Cerebellar cortex (tissue), 1 donor: ENCODE results near the gene LIG1.
"Not testable (repeated sequence)": the region's sequence is repeated elsewhere in the genome, so short reads cannot be mapped to it uniquely, and the experiment has no call there.

Experiments used
- DNase-seq: peaks from one replicate; pipeline ENCODE4 v3.0.0-alpha.2; 2015; ENCODE audit warnings: low spot score

LIG1 gene

GRCh38 chr19:48070177-48070769 lies 99.9 kb downstream of the LIG1 start:
- not testable (repeated sequence) for DNase-seq

- DNase-seq, result no peak
Observed at GRCh38 chr19:48069435-48069834, 100.7 kb downstream of the LIG1 start.
